SK-N-SH (cell line): Measurements from ENCODE around the gene MCRIP2. TPM values are rescaled to one million over a fixed set of nuclear protein-coding genes. Genes with fewer than 3 reads are reported as not detected.

Source experiments
- CTCF ChIA-PET: fragments of 300-600, 350-600 bp; formaldehyde crosslinking; extraction: SDS; loops from one replicate; lab custom pipeline; 2021; lab: Yijun Ruan, JAX
- POLR2A ChIA-PET: fragments of 350-600 bp; sonication (Branson Sonifier 250); formaldehyde crosslinking; extraction: SDS; loops from one replicate; lab custom pipeline; 2020; ENCODE audit warnings: antibody characterized with exemption, inconsistent platforms; lab: Yijun Ruan, JAX
- DNase-seq: peaks from one replicate; pipeline ENCODE4 v3.0.0; 2012
- H2AFZ ChIP-seq: fragments of 200-600 bp; sonication (generic); 2 replicates; pipeline ENCODE4 v1.8.1; 2016; ENCODE audit warnings: antibody characterized with exemption, mild to moderate bottlenecking, low read depth
- H3F3A ChIP-seq: fragments of 200-600 bp; sonication (generic); replicated peaks from 2 replicates; pipeline ENCODE3; 2016; ENCODE audit warnings: antibody characterized with exemption, mild to moderate bottlenecking; ENCODE audit not compliant: insufficient read depth
- H3K27ac ChIP-seq, 2 experiments: fragments of 200-500 bp in 1 of 2; fragments of 200-600 bp in 1 of 2; sonication (Bioruptor generic) in 1 of 2; sonication (generic), shearing (Covaris generic) in 1 of 2; 2 replicates each; pipeline versions ENCODE4 v1.5.1 to v1.6.1; 2014 to 2016; ENCODE audit warnings: low read depth in 2 of 2, inconsistent platforms in 1 of 2, low read length in 1 of 2, mild to moderate bottlenecking in 1 of 2, mixed read lengths in 1 of 2
- H3K27me3 ChIP-seq: fragments of 200-600 bp; sonication (generic), shearing (Covaris generic); 2 replicates; pipeline ENCODE4 v1.6.1; 2016; ENCODE audit warnings: mixed run types; ENCODE audit not compliant: insufficient read depth
- H3K36me3 ChIP-seq, 2 experiments: fragments of 200-500 bp in 1 of 2; fragments of 200-600 bp in 1 of 2; sonication (Bioruptor generic) in 1 of 2; sonication (generic) in 1 of 2; replicated peaks in 1 of 2; 2 replicates each; pipeline versions ENCODE3 to v1.5.1; 2014 to 2016; ENCODE audit warnings: low read length in 1 of 2, mild to moderate bottlenecking in 1 of 2; ENCODE audit not compliant: insufficient read depth in 2 of 2, control insufficient read depth in 1 of 2
- H3K4me1 ChIP-seq, 2 experiments: fragments of 200-500 bp in 1 of 2; fragments of 200-600 bp in 1 of 2; sonication (Bioruptor generic) in 1 of 2; sonication (generic), shearing (Covaris generic) in 1 of 2; 2 replicates each; pipeline versions ENCODE4 v1.5.1 to v1.6.1; 2014 to 2016; ENCODE audit warnings: low read depth in 1 of 2, low read length in 1 of 2, mixed run types in 1 of 2; ENCODE audit not compliant: insufficient read depth in 2 of 2, control insufficient read depth in 1 of 2
- H3K4me2 ChIP-seq: fragments of 200-600 bp; sonication (generic), shearing (Covaris generic); 2 replicates; pipeline ENCODE4 v1.6.1; 2017; ENCODE audit warnings: mixed run types
- H3K4me3 ChIP-seq, 2 experiments: fragments of 200-500 bp in 1 of 2; fragments of 200-600 bp in 1 of 2; sonication (Bioruptor generic) in 1 of 2; sonication (generic), shearing (Covaris generic) in 1 of 2; 2 replicates each; pipeline versions ENCODE4 v1.5.1 to v1.8.1; 2014 to 2016; ENCODE audit warnings: low read depth in 2 of 2, inconsistent platforms in 1 of 2, low read length in 1 of 2, mild to moderate bottlenecking in 1 of 2, mixed read lengths in 1 of 2, moderate library complexity in 1 of 2
- H3K79me2 ChIP-seq: fragments of 200-600 bp; sonication (generic); 2 replicates; pipeline ENCODE4 v1.8.1; 2017; ENCODE audit warnings: mild to moderate bottlenecking; ENCODE audit not compliant: insufficient read depth
- H3K9ac ChIP-seq: fragments of 200-600 bp; sonication (generic); 2 replicates; pipeline ENCODE4 v1.6.1; 2017; ENCODE audit warnings: mixed run types
- H3K9me2 ChIP-seq: fragments of 200-600 bp; sonication (generic); 2 replicates; pipeline ENCODE4 v1.6.1; 2017; ENCODE audit warnings: mixed run types
- H3K9me3 ChIP-seq: fragments of 200-600 bp; sonication (generic); 2 replicates; pipeline ENCODE4 v1.6.1; 2017; ENCODE audit warnings: mixed run types, mild to moderate bottlenecking, moderate library complexity
- H4K20me1 ChIP-seq: fragments of 200-600 bp; sonication (generic); 2 replicates; pipeline ENCODE4 v1.6.1; 2017; ENCODE audit warnings: mild to moderate bottlenecking, mixed run types; ENCODE audit not compliant: insufficient read depth
- CHD2 ChIP-seq: fragments of 150-350 bp; IDR thresholded peaks from 2 replicates; pipeline ENCODE4 v1.6.1; 2018; ENCODE audit warnings: low read length; ENCODE audit not compliant: partially characterized antibody
- ELF1 ChIP-seq: IDR thresholded peaks from 2 replicates; pipeline ENCODE4 v1.4.0; 2012
- FOSL2 ChIP-seq: IDR thresholded peaks from 2 replicates; pipeline ENCODE4 v1.4.0; 2012; ENCODE audit warnings: low read depth, mild to moderate bottlenecking, moderate library complexity, borderline replicate concordance
- FOXJ3 ChIP-seq: sonication (generic); formaldehyde crosslinking; IDR thresholded peaks from 2 replicates; pipeline ENCODE4 v1.5.1; 2020; ENCODE audit warnings: mild to moderate bottlenecking, missing genetic modification reagents
- FOXM1 ChIP-seq: IDR thresholded peaks from 2 replicates; pipeline ENCODE4 v1.4.0; 2012; ENCODE audit warnings: low read depth, mild to moderate bottlenecking
- JUND ChIP-seq: IDR thresholded peaks from 2 replicates; pipeline ENCODE4 v1.4.0; 2012
- MAX ChIP-seq: IDR thresholded peaks from 2 replicates; pipeline ENCODE4 v1.4.0; 2012; ENCODE audit warnings: low read depth
- MEF2A ChIP-seq: IDR thresholded peaks from 2 replicates; pipeline ENCODE4 v1.4.0; 2012; ENCODE audit warnings: low read depth, borderline replicate concordance
- MXI1 ChIP-seq: IDR thresholded peaks from 2 replicates; pipeline ENCODE4 v1.6.1; 2012; ENCODE audit warnings: mild to moderate bottlenecking, low read depth, low read length, improper control_type of control experiment
- NRF1 ChIP-seq: IDR thresholded peaks from 2 replicates; pipeline ENCODE4 v1.6.1; 2012; ENCODE audit warnings: low read depth, mild to moderate bottlenecking, low read length
- PBX3 ChIP-seq: IDR thresholded peaks from 2 replicates; pipeline ENCODE4; 2012
- RCOR1 ChIP-seq: fragments of 150-350 bp; IDR thresholded peaks from 2 replicates; pipeline ENCODE4 v1.6.1; 2017; ENCODE audit warnings: antibody characterized with exemption, low read length
- RXRA ChIP-seq: IDR thresholded peaks from 2 replicates; pipeline ENCODE4 v1.4.0; 2012; ENCODE audit warnings: low read depth, mild to moderate bottlenecking, borderline replicate concordance
- SIN3A ChIP-seq: IDR thresholded peaks from 2 replicates; pipeline ENCODE4 v1.6.1; 2012; ENCODE audit warnings: low read depth, mild to moderate bottlenecking, low read length, moderate library complexity, borderline replicate concordance
- SMC3 ChIP-seq: IDR thresholded peaks from 2 replicates; pipeline ENCODE4 v1.6.1; 2012; ENCODE audit warnings: low read depth, low read length, improper control_type of control experiment
- TAF1 ChIP-seq: IDR thresholded peaks from 2 replicates; pipeline ENCODE4 v1.6.1; 2012; ENCODE audit warnings: low read depth, mild to moderate bottlenecking, low read length, moderate library complexity, borderline replicate concordance
- TEAD4 ChIP-seq: IDR thresholded peaks from 2 replicates; pipeline ENCODE4 v1.4.0; 2012; ENCODE audit warnings: mild to moderate bottlenecking, borderline replicate concordance; ENCODE audit not compliant: insufficient read depth
- YY1 ChIP-seq: IDR thresholded peaks from 2 replicates; pipeline ENCODE4 v1.4.0; 2012; ENCODE audit warnings: low read depth, mild to moderate bottlenecking
- WGBS: methylation state at CpG from one replicate; pipeline ENCODE4 v1.1.6; 2017; ENCODE audit warnings: low lambda C conversion rate; 5-methylcytosine and 5-hydroxymethylcytosine counted together
- polyA plus RNA-seq, 3 experiments: library from polyadenylated mRNA; depleted of rRNA; stranded (reverse); fragments of >200 nt; gene quantifications; 2 replicates each; pipeline ENCODE4 v1.2.3, GENCODE V29; 2012
- TF ChIP-seq, protein P1 (sequence below): fragments of 150-350 bp; IDR thresholded peaks from 2 replicates; pipeline ENCODE4 v1.6.1; 2016; ENCODE audit warnings: mild to moderate bottlenecking, low read depth, low read length
- TF ChIP-seq, protein P2 (sequence below): fragments of 150-350 bp; IDR thresholded peaks from 2 replicates; pipeline ENCODE4 v1.6.1; 2017; ENCODE audit warnings: antibody characterized with exemption, low read length, low read depth, borderline replicate concordance

MCRIP2 gene
- polyA plus RNA-seq, 1 of the 3 experiments (the other 2 are of a cell fraction): 36.9 TPM

- Histone ChIP-seq H3K4me2 (no peak overlapping the region), H3K9ac (no peak overlapping the region), H3K36me3 (peaks cover 5 to 43% of the 10 kb centered on the region in 2 experiments), H3K27me3 (no peaks in the 10 kb centered on the region), H3K4me3 (no peak overlapping the region), H4K20me1 (0 out of 2 replicates have a peak, but pooled peaks cover 6% of the 10 kb centered on the region), H3K9me3 (no peaks in the 10 kb centered on the region), H2AFZ (no peak overlapping the region), H3K27ac (no peak overlapping the region; a peak in 1 of 4 replicates), H3K79me2 (peaks cover 25% of the 10 kb centered on the region), H3K9me2 (no peaks in the 10 kb centered on the region), H3F3A (no peaks in the 10 kb centered on the region), H3K4me1 (peaks cover 0 to 27% of the 10 kb centered on the region in 2 experiments; a peak in 1 of 4 replicates)
- DNase-seq: no peak
- ChIA-PET CTCF (interaction anchor here (1.0 to 6.3 kb wide), 5 partner anchors 12 to 74 kb away, joined by 3 to 69 read pairs (median 4); partner anchors contain the start of genes CIAO3, WDR24 and WDR90), POLR2A (interaction anchor here (0.8 to 1.5 kb wide), 3 partner anchors 9 to 71 kb away, joined by 3 to 4 read pairs (median 4); partner anchors contain the start of genes RHBDL1 and STUB1)
- TF ChIP-seq FOSL2 (no peak), MAX (no peak), PBX3 (no peak), RCOR1 (no peak), SMC3 (no peak), MEF2A (no peak), SIN3A (no peak), RXRA (no peak), YY1 (no peak), NRF1 (no peak), CHD2 (no peak), JUND (no peak), FOXM1 (no peak), TAF1 (no peak), MXI1 (no peak), TEAD4 (no peak), FOXJ3 (CRISPR knock-in tag) (no peak), ELF1 (no peak)
- TF ChIP-seq, protein P1, sequence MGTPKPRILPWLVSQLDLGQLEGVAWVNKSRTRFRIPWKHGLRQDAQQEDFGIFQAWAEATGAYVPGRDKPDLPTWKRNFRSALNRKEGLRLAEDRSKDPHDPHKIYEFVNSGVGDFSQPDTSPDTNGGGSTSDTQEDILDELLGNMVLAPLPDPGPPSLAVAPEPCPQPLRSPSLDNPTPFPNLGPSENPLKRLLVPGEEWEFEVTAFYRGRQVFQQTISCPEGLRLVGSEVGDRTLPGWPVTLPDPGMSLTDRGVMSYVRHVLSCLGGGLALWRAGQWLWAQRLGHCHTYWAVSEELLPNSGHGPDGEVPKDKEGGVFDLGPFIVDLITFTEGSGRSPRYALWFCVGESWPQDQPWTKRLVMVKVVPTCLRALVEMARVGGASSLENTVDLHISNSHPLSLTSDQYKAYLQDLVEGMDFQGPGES: no peak
- TF ChIP-seq, protein P2, sequence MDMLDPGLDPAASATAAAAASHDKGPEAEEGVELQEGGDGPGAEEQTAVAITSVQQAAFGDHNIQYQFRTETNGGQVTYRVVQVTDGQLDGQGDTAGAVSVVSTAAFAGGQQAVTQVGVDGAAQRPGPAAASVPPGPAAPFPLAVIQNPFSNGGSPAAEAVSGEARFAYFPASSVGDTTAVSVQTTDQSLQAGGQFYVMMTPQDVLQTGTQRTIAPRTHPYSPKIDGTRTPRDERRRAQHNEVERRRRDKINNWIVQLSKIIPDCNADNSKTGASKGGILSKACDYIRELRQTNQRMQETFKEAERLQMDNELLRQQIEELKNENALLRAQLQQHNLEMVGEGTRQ: no peak
- 90% methylated on average over 7 of the region's 13 CpGs for WGBS
Measured at GRCh38 chr16:666572-666971, 24.9 kb downstream of the MCRIP2 start.
